ENCODE measurements around the gene HIGD2B.
A peak's percentile ranks its signal among the peaks of the same experiment; 100 is the strongest.

HIGD2B gene

GRCh38 chr15:72698938-72699337 lies 13.0 kb upstream of the HIGD2B start:
- no peak overlapping the region for H3K4me3 ChIP-seq (replicated peaks; ENCODE audit: low read depth, low read length)
- no peak for TF ChIP-seq CTCF (IDR thresholded peaks at IDR 0.05; ENCODE audit: low read depth, low read length, missing control alignments)
- no peak for DNase-seq (ENCODE audit: extremely low read depth, low read depth)

GRCh38 chr15:72690938-72691337 lies 5.0 kb upstream of the HIGD2B start:
- no peak for TF ChIP-seq CTCF (IDR thresholded peaks at IDR 0.05; ENCODE audit: low read depth, low read length, missing control alignments)
- no peak overlapping the region for H3K4me3 ChIP-seq (replicated peaks; ENCODE audit: low read depth, low read length)
- no peak for DNase-seq (ENCODE audit: extremely low read depth, low read depth)

- no peak for DNase-seq (ENCODE audit: extremely low read depth, low read depth)
- TF ChIP-seq CTCF (IDR thresholded peaks at IDR 0.05; ENCODE audit: low read depth, low read length, missing control alignments), result no peak
- H3K4me3 ChIP-seq (replicated peaks; ENCODE audit: low read depth, low read length), result no peak overlapping the region
Observed at GRCh38 chr15:72688697-72689096, 2.7 kb upstream of the HIGD2B start.

- DNase-seq (ENCODE audit: extremely low read depth, low read depth), result no peak
- no peak for TF ChIP-seq CTCF (IDR thresholded peaks at IDR 0.05; ENCODE audit: low read depth, low read length, missing control alignments)
- H3K4me3 ChIP-seq (replicated peaks; ENCODE audit: low read depth, low read length), result peak overlapping the region; percentile 51
Observed at GRCh38 chr15:72685301-72685924, 569 bp downstream of the HIGD2B start.

- no peak for DNase-seq (ENCODE audit: extremely low read depth, low read depth)
- H3K4me3 ChIP-seq (replicated peaks; ENCODE audit: low read depth, low read length), result no peak overlapping the region
- no peak for TF ChIP-seq CTCF (IDR thresholded peaks at IDR 0.05; ENCODE audit: low read depth, low read length, missing control alignments)
Observed at GRCh38 chr15:72682772-72683171, 3.2 kb downstream of the HIGD2B start.

GRCh38 chr15:72680931-72681330 lies 5.1 kb downstream of the HIGD2B start:
- no peak for TF ChIP-seq CTCF (IDR thresholded peaks at IDR 0.05; ENCODE audit: low read depth, low read length, missing control alignments)
- no peak for DNase-seq (ENCODE audit: extremely low read depth, low read depth)
- H3K4me3 ChIP-seq (replicated peaks; ENCODE audit: low read depth, low read length), result no peak overlapping the region

- no peak for DNase-seq (ENCODE audit: extremely low read depth, low read depth)
- no peak overlapping the region for H3K4me3 ChIP-seq (replicated peaks; ENCODE audit: low read depth, low read length)
- TF ChIP-seq CTCF (IDR thresholded peaks at IDR 0.05; ENCODE audit: low read depth, low read length, missing control alignments), result no peak
Observed at GRCh38 chr15:72676838-72677237, 9.1 kb downstream of the HIGD2B start.

Measured in HFF-Myc (cell line).